HCT116 (cell line): ENCODE measurements around the gene CD160. TPM values are rescaled to one million over a fixed set of nuclear protein-coding genes. Genes with fewer than 3 reads are reported as not detected.
A peak's percentile ranks its signal among the peaks of the same experiment; 100 is the strongest.

Experiments
- ATAC-seq: fragments of 200-7000 bp; cut with Tn5 transposase; 2 replicates; pipeline ENCODE4 v1.9.1; 2020; ENCODE audit warnings: mild to moderate bottlenecking, moderate library complexity
- BruUV-seq: library from RNA; stranded (reverse); fragments of 400-500 nt; replicated peaks from 2 replicates; lab custom pipeline; 2021; lab: Mats Ljungman, UMichigan
- CTCF ChIA-PET: fragments of 300-600 bp; sonication (Branson Sonifier 250); formaldehyde crosslinking; loops from one replicate; lab custom pipeline; 2021; ENCODE audit warnings: antibody characterized with exemption; lab: Charles Lee
- POLR2A ChIA-PET: fragments of 300-600, 350-600 bp; sonication (Branson Sonifier 250); formaldehyde crosslinking; loops from one replicate; lab custom pipeline; 2021; ENCODE audit warnings: antibody characterized with exemption; lab: Charles Lee
- RAD21 ChIA-PET, 2 experiments: fragments of 300-600 bp; sonication (Branson Sonifier 250); formaldehyde crosslinking; loops; one replicate each; lab custom pipeline; 2023; ENCODE audit warnings: low total read pairs in 2 of 2; ENCODE audit not compliant: uncharacterized antibody in 2 of 2, unreplicated experiment in 2 of 2, low non-redundant PET in 1 of 2; lab: Charles Lee
- DNase-seq: peaks from one replicate; pipeline ENCODE4 v3.0.0-alpha.2; 2010; ENCODE audit warnings: low read depth, low spot score
- H2AFZ ChIP-seq: fragments of 200-600 bp; shearing (Covaris generic), sonication (generic); 2 replicates; pipeline ENCODE4 v1.6.1; 2017; ENCODE audit warnings: low read depth, mixed run types, mixed read lengths, antibody characterized with exemption, low read length; ENCODE audit not compliant: poor library complexity, severe bottlenecking
- H3K27ac ChIP-seq: 2 replicates; pipeline ENCODE4 v1.5.1; 2012; ENCODE audit warnings: low read depth, low read length
- H3K27me3 ChIP-seq: fragments of 200-600 bp; sonication (generic); 2 replicates; pipeline ENCODE4 v1.6.1; 2016; ENCODE audit warnings: mixed run types, low read length, mixed read lengths; ENCODE audit not compliant: insufficient read depth
- H3K36me3 ChIP-seq, 2 experiments: fragments of 200-500 bp in 1 of 2; fragments of 200-600 bp in 1 of 2; sonication (Bioruptor generic) in 1 of 2; sonication (generic) in 1 of 2; 2 replicates each; pipeline versions ENCODE4 v1.5.1 to v1.6.1; 2014 to 2016; ENCODE audit warnings: low read length in 2 of 2, inconsistent platforms in 1 of 2, mixed read lengths in 1 of 2, mixed run types in 1 of 2; ENCODE audit not compliant: insufficient read depth in 2 of 2, control insufficient read depth in 1 of 2
- H3K4me1 ChIP-seq, 2 experiments: fragments of 200-600 bp in 1 of 2; sonication (generic) in 1 of 2; 2 replicates each; pipeline versions ENCODE4 v1.5.1 to v1.6.1; 2012 to 2017; ENCODE audit warnings: low read length in 2 of 2, inconsistent platforms in 1 of 2, mild to moderate bottlenecking in 1 of 2, mixed read lengths in 1 of 2, mixed run types in 1 of 2, moderate library complexity in 1 of 2; ENCODE audit not compliant: insufficient read depth in 2 of 2, control insufficient read depth in 1 of 2
- H3K4me2 ChIP-seq: fragments of 200-600 bp; sonication (generic); 2 replicates; pipeline ENCODE4 v1.6.1; 2017; ENCODE audit warnings: mixed run types, low read length, mixed read lengths
- H3K4me3 ChIP-seq, 2 experiments: fragments of 200-600 bp in 1 of 2; sonication (generic) in 1 of 2; replicated peaks in 1 of 2; 2 replicates each; pipeline ENCODE4 v1.5.1; 2011 to 2016; ENCODE audit warnings: low read length in 2 of 2, control low read depth in 1 of 2, low read depth in 1 of 2, mild to moderate bottlenecking in 1 of 2, mixed read lengths in 1 of 2, mixed run types in 1 of 2
- H3K79me2 ChIP-seq: fragments of 200-600 bp; sonication (generic); 2 replicates; pipeline ENCODE4 v1.6.1; 2017; ENCODE audit warnings: mild to moderate bottlenecking, mixed run types, low read length, moderate library complexity, mixed read lengths; ENCODE audit not compliant: insufficient read depth
- H3K9ac ChIP-seq: fragments of 200-600 bp; sonication (generic); 2 replicates; pipeline ENCODE4 v1.6.1; 2016; ENCODE audit warnings: low read length, mixed read lengths
- H3K9me2 ChIP-seq: fragments of 200-600 bp; sonication (generic), shearing (Covaris generic); 2 replicates; pipeline ENCODE4 v1.6.1; 2017; ENCODE audit warnings: mixed run types, mild to moderate bottlenecking, moderate library complexity; ENCODE audit not compliant: insufficient read depth
- H3K9me3 ChIP-seq, 2 experiments: fragments of 200-500 bp in 1 of 2; fragments of 200-600 bp in 1 of 2; sonication (Bioruptor generic) in 1 of 2; sonication (generic) in 1 of 2; 2 replicates each; pipeline ENCODE4 v1.6.1; 2014 to 2017; ENCODE audit warnings: low read length in 2 of 2, mixed read lengths in 2 of 2, inconsistent platforms in 1 of 2, low read depth in 1 of 2, mild to moderate bottlenecking in 1 of 2, mixed run types in 1 of 2, moderate library complexity in 1 of 2; ENCODE audit not compliant: control insufficient read depth in 1 of 2, insufficient read depth in 1 of 2
- H4K20me1 ChIP-seq: fragments of 200-600 bp; sonication (generic), shearing (Covaris generic); 2 replicates; pipeline ENCODE4 v1.6.1; 2017; ENCODE audit warnings: mixed run types, mild to moderate bottlenecking, moderate library complexity; ENCODE audit not compliant: insufficient read depth
- CEBPB ChIP-seq: IDR thresholded peaks from 2 replicates; pipeline ENCODE4 v1.6.1; 2012; ENCODE audit warnings: low read depth
- CTCF ChIP-seq, 3 experiments: fragments of 200-600 bp in 1 of 3; sonication (generic) in 1 of 3; IDR thresholded peaks in 2 of 3; conservative IDR thresholded peaks in 1 of 3; 2 replicates each; pipeline ENCODE4 v1.5.1; 2012 to 2017; ENCODE audit warnings: low read depth in 2 of 3, low read length in 2 of 3, antibody characterized with exemption in 1 of 3, borderline replicate concordance in 1 of 3, control low read depth in 1 of 3, mild to moderate bottlenecking in 1 of 3, mixed read lengths in 1 of 3, mixed run types in 1 of 3, moderate library complexity in 1 of 3; ENCODE audit not compliant: insufficient read depth in 1 of 3
- JUND ChIP-seq: IDR thresholded peaks from 2 replicates; pipeline ENCODE4 v1.6.1; 2012
- POLR2AphosphoS5 ChIP-seq: IDR thresholded peaks from 2 replicates; pipeline ENCODE4 v1.6.1; 2011; ENCODE audit warnings: mild to moderate bottlenecking, low read depth, low read length, moderate library complexity
- REST ChIP-seq: IDR thresholded peaks from 2 replicates; pipeline ENCODE4 v1.6.1; 2012; ENCODE audit warnings: low read depth
- SIN3A ChIP-seq: IDR thresholded peaks from 2 replicates; pipeline ENCODE4 v1.6.1; 2012; ENCODE audit warnings: low read depth
- SRF ChIP-seq: IDR thresholded peaks from 2 replicates; pipeline ENCODE4 v1.6.1; 2012; ENCODE audit warnings: low read depth
- YY1 ChIP-seq: IDR thresholded peaks from 2 replicates; pipeline ENCODE4 v1.6.1; 2011; ENCODE audit warnings: low read length, low read depth, moderate library complexity, mild to moderate bottlenecking; ENCODE audit not compliant: insufficient replicate concordance; ENCODE audit errors: extremely low read depth
- ZBTB33 ChIP-seq: IDR thresholded peaks from 2 replicates; pipeline ENCODE4 v1.6.1; 2011; ENCODE audit warnings: mild to moderate bottlenecking, low read length, moderate library complexity; ENCODE audit not compliant: insufficient replicate concordance; ENCODE audit errors: extremely low read depth
- ZFX ChIP-seq: fragments of 450-650 bp; IDR thresholded peaks from 2 replicates; pipeline ENCODE4 v1.6.1; 2017
- intact Hi-C: fragments of 100-400 bp; cut with micrococcal nuclease; formaldehyde crosslinking; loops from 2 replicates; pipeline ENCODE4 v1.10.0; 2022
- total RNA-seq: library from RNA; stranded (reverse); gene quantifications from one replicate; pipeline ENCODE4 v1.2.1, GENCODE V29; 2021; ENCODE audit not compliant: unreplicated experiment

The CD160 gene
- total RNA-seq, 1 experiment from 2014 or later: not detected

DNA sequence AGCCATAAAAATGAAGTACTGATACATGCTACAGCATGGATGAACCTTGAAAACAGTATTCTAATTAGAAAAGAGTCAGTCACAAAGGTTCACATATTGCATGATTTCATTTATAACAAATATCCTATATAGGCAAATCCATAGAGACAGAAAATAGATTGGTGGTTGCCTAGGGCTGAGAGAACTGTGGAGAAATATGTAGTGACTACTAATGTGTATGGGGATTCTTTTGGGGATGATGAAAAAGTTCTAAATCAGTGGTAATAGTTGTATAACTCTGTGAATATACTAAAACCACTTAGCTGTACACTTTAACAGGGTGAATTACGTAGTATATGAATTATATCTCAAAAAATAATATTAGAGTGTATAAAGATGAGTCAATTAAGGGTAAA is 58.8 kb downstream of the CD160 start:
- H3K9ac ChIP-seq: no peak overlapping the region
- no peaks in the 10 kb centered on the region for H3K9me2 ChIP-seq
- no TSS peak for BruUV-seq
- DNase-seq (no peak), ATAC-seq (no peak)
- no peaks in the 10 kb centered on the region; a peak in 1 of 4 replicates for H3K36me3 ChIP-seq
- intact Hi-C loops: no loop called here
- ChIA-PET CTCF (no interaction called here), POLR2A (no interaction called here), RAD21 (no interaction called here)
- H3K4me1 ChIP-seq: peaks cover 24% of the 10 kb centered on the region in 2 experiments
- H3K4me3 ChIP-seq: no peak overlapping the region
- H3K9me3 ChIP-seq: no peaks in the 10 kb centered on the region
- TF ChIP-seq ZBTB33 (no peak), CEBPB (no peak)
- H3K27ac ChIP-seq: no peak overlapping the region
- H3K79me2 ChIP-seq: no peaks in the 10 kb centered on the region
- H3K4me2 ChIP-seq: no peak overlapping the region
- H3K27me3 ChIP-seq: no peaks in the 10 kb centered on the region
- no peak overlapping the region for H2AFZ ChIP-seq
- H4K20me1 ChIP-seq: no peaks in the 10 kb centered on the region

- H2AFZ ChIP-seq: no peak overlapping the region
- peak overlapping the region; percentile 29 for H3K9ac ChIP-seq
- no peaks in the 10 kb centered on the region for H3K36me3 ChIP-seq
- H3K27me3 ChIP-seq: no peaks in the 10 kb centered on the region
- no peaks in the 10 kb centered on the region for H3K9me2 ChIP-seq
- ATAC-seq: peak; percentile 85
- ChIA-PET RAD21 (no interaction called here), POLR2A (no interaction called here), CTCF (no interaction called here)
- intact Hi-C loops: loop anchor here (5.0 kb wide), 1 partner anchor 40 kb away; the partner anchor contains the start of genes POLR3C and RNF115
- no peaks in the 10 kb centered on the region for H3K9me3 ChIP-seq
- BruUV-seq: no TSS peak
- no peaks in the 10 kb centered on the region for H3K79me2 ChIP-seq
- peak; percentile 77 for DNase-seq
- H4K20me1 ChIP-seq: no peaks in the 10 kb centered on the region
- peaks cover 29 to 38% of the 10 kb centered on the region in 2 experiments for H3K4me1 ChIP-seq
- peak overlapping the region; percentile 72 for H3K4me2 ChIP-seq
- H3K4me3 ChIP-seq: peak overlapping the region in 1 of 2 experiments; percentile 29; a peak in 2 of 4 replicates
- H3K27ac ChIP-seq: peak overlapping the region; percentile 63
- TF ChIP-seq POLR2AphosphoS5: 0 out of 2 replicates have a peak, but pooled peaks have one; percentile 15
- 0 out of 2 replicates have a peak, but pooled peaks have one; percentile 36 for TF ChIP-seq SRF
- no peak for TF ChIP-seq YY1
- TF ChIP-seq CTCF (IDR thresholded peaks at IDR 0.05 in 2 of 3, conservative IDR thresholded peaks at IDR 0.05 in 1 of 3; ENCODE audit: borderline replicate concordance in 1 of 3, insufficient read depth in 1 of 3, low read depth in 2 of 3, low read length in 2 of 3): no peak
- no peak for TF ChIP-seq REST
- no peak for TF ChIP-seq ZFX
- peak; percentile 90 for TF ChIP-seq JUND
- TF ChIP-seq SIN3A: no peak; the same call in 1 of the 2 replicates
Observed at GRCh38 chr1:145782272-145783099, 63.2 kb downstream of the CD160 start.
